Measurements from ENCODE around the gene WDR83. TPM values are rescaled to one million over a fixed set of nuclear protein-coding genes. Genes with fewer than 3 reads are reported as not detected.

The WDR83 gene
- total and polyA plus RNA-seq, 4 donors: 3.9 to 5.1 (median 4.2) TPM

- TF ChIP-seq MAX (IDR thresholded peaks at IDR 0.05): no peak
- no peak for TF ChIP-seq ZBTB33 (IDR thresholded peaks at IDR 0.05)
- TF ChIP-seq HNF4A (conservative IDR thresholded peaks at IDR 0.05): no peak
- TF ChIP-seq GABPA (IDR thresholded peaks at IDR 0.05 in 1 of 2, conservative IDR thresholded peaks at IDR 0.05 in 1 of 2): no peak
- no peak for TF ChIP-seq FOXA1 (IDR thresholded peaks at IDR 0.05)
- no peak for TF ChIP-seq ATF3 (IDR thresholded peaks at IDR 0.05)
- TF ChIP-seq TAF1 (conservative IDR thresholded peaks at IDR 0.05): no peak
- no peak for TF ChIP-seq SP1 (IDR thresholded peaks at IDR 0.05)
- TF ChIP-seq CTCF (IDR thresholded peaks at IDR 0.05; ENCODE audit: low read depth, low read length, missing input control): no peak
- no peak overlapping the region for H3K27ac ChIP-seq (ENCODE audit: low read depth in 1 of 2, low read length in 2 of 2)
- H3K9me3 ChIP-seq (ENCODE audit: control insufficient read depth in 4 of 4, low read length in 3 of 4): no peaks in the 10 kb centered on the region
- peaks cover 2 to 25% (median 18%) of the 10 kb centered on the region in 4 donors for H3K4me1 ChIP-seq (ENCODE audit: control insufficient read depth in 4 of 4, insufficient read depth in 4 of 4, low read length in 3 of 4)
- H3K4me3 ChIP-seq (ENCODE audit: low read depth in 1 of 3, low read length in 3 of 3): no peak overlapping the region
- H3K27me3 ChIP-seq (ENCODE audit: control insufficient read depth in 4 of 4, insufficient read depth in 4 of 4, low read length in 3 of 4): no peaks in the 10 kb centered on the region
- H3K36me3 ChIP-seq (ENCODE audit: control insufficient read depth in 4 of 4, insufficient read depth in 3 of 4, low read depth in 1 of 4, low read length in 3 of 4): peaks cover 16 to 46% (median 28%) of the 10 kb centered on the region in 4 donors
- no peak overlapping the region for H3K9ac ChIP-seq (ENCODE audit: low read depth in 1 of 2, low read length in 2 of 2)
- 91% methylated on average over 15 of the region's 15 CpGs for WGBS
- no peak for DNase-seq (ENCODE audit: low spot score)
Measured at GRCh38 chr19:12675940-12676339, 9.3 kb downstream of the WDR83 start.

- TF ChIP-seq YY1 (IDR thresholded peaks at IDR 0.05): no peak
- no peak for TF ChIP-seq ZBTB33 (IDR thresholded peaks at IDR 0.05)
- no peak for TF ChIP-seq MAX (IDR thresholded peaks at IDR 0.05)
- TF ChIP-seq FOXA1 (IDR thresholded peaks at IDR 0.05): no peak
- TF ChIP-seq RAD21 (IDR thresholded peaks at IDR 0.05): peak; percentile 52 to 80
- no peak for TF ChIP-seq TAF1 (conservative IDR thresholded peaks at IDR 0.05)
- TF ChIP-seq JUND (IDR thresholded peaks at IDR 0.05): no peak
- no peak for TF ChIP-seq ATF3 (IDR thresholded peaks at IDR 0.05)
- no peak for TF ChIP-seq SP1 (IDR thresholded peaks at IDR 0.05)
- no peak for TF ChIP-seq FOXA2 (IDR thresholded peaks at IDR 0.05)
- peak; percentile 71 for TF ChIP-seq CTCF (IDR thresholded peaks at IDR 0.05; ENCODE audit: low read depth, low read length, missing input control)
- TF ChIP-seq HNF4A (conservative IDR thresholded peaks at IDR 0.05): peak in 1 of 2 donors; percentile 26
- TF ChIP-seq GABPA (IDR thresholded peaks at IDR 0.05 in 1 of 2, conservative IDR thresholded peaks at IDR 0.05 in 1 of 2): no peak
- TF ChIP-seq HNF4G (IDR thresholded peaks at IDR 0.05): no peak
- Histone ChIP-seq H3K4me3 (ENCODE audit: low read depth in 1 of 3, low read length in 3 of 3) (no peak overlapping the region), H3K4me1 (ENCODE audit: control insufficient read depth in 4 of 4, insufficient read depth in 4 of 4, low read length in 3 of 4) (peaks cover 2 to 27% (median 20%) of the 10 kb centered on the region in 4 donors), H3K9me3 (ENCODE audit: control insufficient read depth in 4 of 4, low read length in 3 of 4) (no peaks in the 10 kb centered on the region), H3K27me3 (ENCODE audit: control insufficient read depth in 4 of 4, insufficient read depth in 4 of 4, low read length in 3 of 4) (no peaks in the 10 kb centered on the region), H3K9ac (ENCODE audit: low read depth in 1 of 2, low read length in 2 of 2) (no peak overlapping the region), H3K36me3 (ENCODE audit: control insufficient read depth in 4 of 4, insufficient read depth in 3 of 4, low read depth in 1 of 4, low read length in 3 of 4) (peaks cover 16 to 46% (median 28%) of the 10 kb centered on the region in 4 donors), H3K27ac (ENCODE audit: low read depth in 1 of 2, low read length in 2 of 2) (no peak overlapping the region)
- peak; percentile 92 for DNase-seq (ENCODE audit: low spot score)
- 36% methylated on average over 4 of the region's 4 CpGs for WGBS
Measured at GRCh38 chr19:12676384-12676792, 9.8 kb downstream of the WDR83 start.
